ENCODE data around the gene ARID1B. TPM values are rescaled to one million over a fixed set of nuclear protein-coding genes. Genes with fewer than 3 reads are reported as not detected.
A peak's percentile ranks its signal among the peaks of the same experiment; 100 is the strongest.

ARID1B gene
- total RNA-seq, 4 donors from 2014 or later: 25.2 to 103 (median 59.5) TPM

DNA sequence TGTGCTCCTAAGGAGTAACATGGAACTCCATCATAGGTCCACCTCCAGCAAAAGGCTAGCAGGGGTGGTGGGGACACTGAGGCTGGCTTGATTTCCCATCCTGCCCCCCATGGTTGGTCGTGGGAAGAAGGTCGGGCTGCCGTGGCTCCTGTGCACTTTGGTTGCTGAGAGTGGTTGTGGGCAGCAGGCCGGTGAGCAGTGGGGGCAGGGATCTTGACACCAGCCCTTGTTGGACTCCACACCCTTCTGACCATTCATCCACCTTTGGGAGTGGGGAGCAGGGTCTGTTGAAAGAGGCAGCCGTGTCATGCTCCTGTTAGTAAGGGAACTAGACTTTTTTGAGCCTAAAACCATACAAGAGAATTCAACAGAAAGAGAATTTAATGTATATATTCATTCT is 175.2 kb downstream of the ARID1B start:
- intact Hi-C loops (cut with DNase I): no loop called here
- DNase-seq: no peak
- no peak for TF ChIP-seq POLR2A (IDR thresholded peaks at IDR 0.05)
- TF ChIP-seq, protein P1, sequence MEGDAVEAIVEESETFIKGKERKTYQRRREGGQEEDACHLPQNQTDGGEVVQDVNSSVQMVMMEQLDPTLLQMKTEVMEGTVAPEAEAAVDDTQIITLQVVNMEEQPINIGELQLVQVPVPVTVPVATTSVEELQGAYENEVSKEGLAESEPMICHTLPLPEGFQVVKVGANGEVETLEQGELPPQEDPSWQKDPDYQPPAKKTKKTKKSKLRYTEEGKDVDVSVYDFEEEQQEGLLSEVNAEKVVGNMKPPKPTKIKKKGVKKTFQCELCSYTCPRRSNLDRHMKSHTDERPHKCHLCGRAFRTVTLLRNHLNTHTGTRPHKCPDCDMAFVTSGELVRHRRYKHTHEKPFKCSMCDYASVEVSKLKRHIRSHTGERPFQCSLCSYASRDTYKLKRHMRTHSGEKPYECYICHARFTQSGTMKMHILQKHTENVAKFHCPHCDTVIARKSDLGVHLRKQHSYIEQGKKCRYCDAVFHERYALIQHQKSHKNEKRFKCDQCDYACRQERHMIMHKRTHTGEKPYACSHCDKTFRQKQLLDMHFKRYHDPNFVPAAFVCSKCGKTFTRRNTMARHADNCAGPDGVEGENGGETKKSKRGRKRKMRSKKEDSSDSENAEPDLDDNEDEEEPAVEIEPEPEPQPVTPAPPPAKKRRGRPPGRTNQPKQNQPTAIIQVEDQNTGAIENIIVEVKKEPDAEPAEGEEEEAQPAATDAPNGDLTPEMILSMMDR (IDR thresholded peaks at IDR 0.05): no peak
- WGBS, 2 donors: 78 to 91% methylated on average over 1 to 5 of the region's 5 CpGs
- Histone ChIP-seq H3K4me3 (no peak overlapping the region), H3K36me3 (no peaks in the 10 kb centered on the region), H3K4me1 (peaks cover 13 to 90% (median 30%) of the 10 kb centered on the region in 3 donors), H3K27me3 (no peaks in the 10 kb centered on the region), H3K9me3 (no peaks in the 10 kb centered on the region), H3K27ac (no peak overlapping the region)

DNA sequence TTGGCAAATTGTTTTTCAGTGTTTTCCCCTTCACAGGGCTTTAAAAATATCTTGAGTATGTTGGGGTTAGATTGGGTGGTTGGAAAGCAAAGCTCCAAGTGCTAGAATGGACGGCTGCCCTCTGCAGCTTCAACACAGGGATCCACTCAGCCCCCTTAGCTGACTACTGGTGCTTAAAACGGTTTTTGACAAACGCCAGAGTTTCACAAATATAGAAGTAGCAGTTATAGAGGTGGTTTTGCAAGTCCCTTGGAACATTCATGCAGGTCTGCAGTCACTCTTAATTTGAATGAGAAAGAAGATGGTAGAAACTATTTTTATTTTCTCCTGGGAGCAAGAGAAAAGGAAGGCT is 175.9 kb downstream of the ARID1B start:
- H3K27ac ChIP-seq: peak overlapping the region in 3 of 4 donors; percentile 20 to 36 (median 34)
- DNase-seq: no peak
- peaks cover 13 to 85% (median 30%) of the 10 kb centered on the region in 3 donors for H3K4me1 ChIP-seq
- intact Hi-C loops (cut with DNase I): no loop called here
- H3K36me3 ChIP-seq: no peaks in the 10 kb centered on the region
- H3K9me3 ChIP-seq: no peaks in the 10 kb centered on the region
- 25 to 42% methylated on average over 3 of the region's 3 CpGs for WGBS, 2 donors
- H3K27me3 ChIP-seq: no peaks in the 10 kb centered on the region
- TF ChIP-seq, protein P1 (IDR thresholded peaks at IDR 0.05): no peak
- TF ChIP-seq POLR2A (IDR thresholded peaks at IDR 0.05): no peak
- H3K4me3 ChIP-seq: no peak overlapping the region

DNA sequence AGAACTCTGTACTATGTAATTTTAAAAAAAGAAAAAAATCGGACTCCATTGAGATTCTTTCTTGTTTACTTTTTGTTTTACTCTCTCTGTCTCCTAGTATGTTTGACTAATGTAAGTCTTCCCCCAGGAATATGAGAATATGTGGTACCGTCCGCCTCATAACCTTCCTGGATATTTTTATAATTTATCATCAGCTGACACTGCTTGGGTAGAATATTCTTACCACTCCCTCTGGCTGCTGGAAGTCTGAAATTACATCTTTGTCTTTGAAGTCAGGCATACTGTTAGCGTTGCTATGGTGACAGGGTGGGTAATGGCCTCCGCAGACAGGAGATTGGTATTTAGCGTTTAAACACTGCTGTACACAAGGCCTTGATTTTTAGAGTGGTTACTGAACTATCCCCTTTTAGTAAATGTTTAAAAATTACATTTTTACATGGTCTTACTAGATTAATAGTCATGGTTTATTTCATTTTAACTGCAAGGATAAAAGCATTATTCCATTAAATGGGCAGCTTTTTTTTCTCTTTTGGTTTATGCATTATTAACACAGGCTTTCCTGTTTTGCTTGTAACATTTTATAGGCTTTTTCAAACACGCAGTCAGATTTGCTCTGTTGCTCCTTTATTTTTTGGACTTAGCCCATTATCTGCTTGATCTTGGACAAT is 176.4 kb downstream of the ARID1B start:
- no peak overlapping the region for H3K4me3 ChIP-seq

DNA sequence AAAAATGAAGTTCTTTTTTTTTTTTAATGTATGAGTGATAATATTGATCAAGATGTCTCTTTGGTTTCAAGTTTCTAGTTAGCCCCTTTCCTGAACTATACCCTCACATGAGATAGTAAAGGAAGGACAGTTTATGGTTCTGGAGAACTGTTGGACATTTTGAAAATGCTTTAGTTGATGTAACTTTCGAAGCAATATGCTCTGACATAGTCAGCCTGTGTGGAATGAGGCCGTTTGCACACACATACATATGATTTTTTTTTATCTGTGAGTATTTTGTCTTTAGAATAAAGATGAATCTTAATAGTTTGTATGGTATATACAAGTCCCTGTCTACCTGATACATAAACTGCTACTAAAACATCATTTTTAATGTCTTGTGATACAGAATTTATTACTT is 177.0 kb downstream of the ARID1B start:
- Histone ChIP-seq H3K36me3 (no peaks in the 10 kb centered on the region), H3K27ac (no peak overlapping the region), H3K4me1 (peaks cover 13 to 75% (median 25%) of the 10 kb centered on the region in 3 donors), H3K9me3 (no peaks in the 10 kb centered on the region), H3K27me3 (no peaks in the 10 kb centered on the region), H3K4me3 (no peak overlapping the region)
- 61 to 66% methylated on average over 2 of the region's 2 CpGs for WGBS, 2 donors
- intact Hi-C loops (cut with DNase I): no loop called here
- no peak for DNase-seq
- TF ChIP-seq, protein P1 (IDR thresholded peaks at IDR 0.05): no peak

More for the DNA sequence above, 176.4 kb downstream of the ARID1B start:
- H3K27ac ChIP-seq: peak overlapping the region in 3 of 4 donors; percentile 20 to 36 (median 34)
- no peaks in the 10 kb centered on the region for H3K27me3 ChIP-seq
- peaks cover 13 to 80% (median 30%) of the 10 kb centered on the region in 3 donors for H3K4me1 ChIP-seq
- no peaks in the 10 kb centered on the region for H3K9me3 ChIP-seq
- WGBS, 2 donors: 21 to 29% methylated on average over 7 of the region's 7 CpGs
- DNase-seq: no peak
- TF ChIP-seq, protein P1 (IDR thresholded peaks at IDR 0.05): peak in 5 of 6 experiments; percentile 23 to 61 (median 36)
- no peak for TF ChIP-seq POLR2A (IDR thresholded peaks at IDR 0.05)
- no peaks in the 10 kb centered on the region for H3K36me3 ChIP-seq
- intact Hi-C loops (cut with DNase I): no loop called here

DNA sequence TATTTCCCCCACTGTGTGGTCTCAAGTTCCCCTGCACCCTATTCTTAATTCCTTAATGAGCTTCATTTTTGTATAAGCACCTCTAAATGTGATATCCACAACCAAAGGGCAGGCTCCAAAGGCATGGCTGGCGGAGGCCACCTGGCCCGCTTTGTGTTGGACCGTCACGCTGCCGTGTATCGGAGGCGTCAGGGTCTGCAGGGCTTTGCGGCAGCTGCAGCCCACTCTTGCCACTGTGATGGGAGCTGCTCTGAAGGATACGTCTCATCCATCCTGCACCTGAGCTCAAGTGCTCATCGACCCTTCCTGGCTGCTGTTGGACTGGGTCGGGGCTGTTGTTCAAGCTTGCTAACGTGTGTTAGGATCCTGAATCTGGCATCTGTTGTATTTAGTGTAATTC is 177.6 kb downstream of the ARID1B start:
- Histone ChIP-seq H3K36me3 (no peaks in the 10 kb centered on the region), H3K27me3 (no peaks in the 10 kb centered on the region), H3K27ac (no peak overlapping the region), H3K4me3 (no peak overlapping the region), H3K9me3 (no peaks in the 10 kb centered on the region), H3K4me1 (peaks cover 8 to 68% (median 20%) of the 10 kb centered on the region in 3 donors)
- no peak for DNase-seq
- 95 to 99% methylated on average over 10 to 12 of the region's 12 CpGs for WGBS, 2 donors
- intact Hi-C loops (cut with DNase I): no loop called here
- TF ChIP-seq POLR2A (IDR thresholded peaks at IDR 0.05): no peak
- TF ChIP-seq, protein P1 (IDR thresholded peaks at IDR 0.05): no peak
